Lower lobe of right lung (tissue), 2 donors: ENCODE results near the gene MAMSTR. TPM values are rescaled to one million over a fixed set of nuclear protein-coding genes. Genes with fewer than 3 reads are reported as not detected.
A peak's percentile ranks its signal among the peaks of the same experiment; 100 is the strongest.

Experiments used
- ATAC-seq, 2 donors: fragments of 200-7000 bp; cut with Tn5 transposase; one replicate each; pipeline ENCODE4 v1.9.1; 2020 to 2022; ENCODE audit warnings: mild to moderate bottlenecking in 2 of 2, moderate library complexity in 2 of 2
- DNase-seq: peaks from one replicate; pipeline ENCODE4 v3.0.0-alpha.2; 2020
- H3K27ac ChIP-seq: fragments of 200-600 bp; one replicate; pipeline ENCODE4 v1.8.0; 2022
- H3K27me3 ChIP-seq: fragments of 200-600 bp; one replicate; pipeline ENCODE4 v1.8.0; 2022; ENCODE audit warnings: low read depth
- H3K36me3 ChIP-seq: fragments of 200-600 bp; one replicate; pipeline ENCODE4 v1.8.0; 2022; ENCODE audit warnings: mild to moderate bottlenecking
- H3K4me1 ChIP-seq: fragments of 200-600 bp; one replicate; pipeline ENCODE4 v1.8.0; 2022
- H3K4me3 ChIP-seq: fragments of 200-600 bp; one replicate; pipeline ENCODE4 v1.8.0; 2022; ENCODE audit warnings: mild to moderate bottlenecking
- H3K9me3 ChIP-seq: fragments of 200-600 bp; one replicate; pipeline ENCODE4 v1.8.0; 2022
- CTCF ChIP-seq: fragments of 200-600 bp; IDR thresholded peaks from one replicate; pipeline ENCODE4 v1.8.0; 2022; ENCODE audit warnings: antibody characterized with exemption, mild to moderate bottlenecking
- intact Hi-C: fragments of 100-400 bp; cut with DNase I; formaldehyde crosslinking; loops from one replicate; pipeline ENCODE4 v1.11.0; 2022
- total RNA-seq: library from RNA; stranded (reverse); fragmentation: NEBNext Ultra II Directional; extraction: Animal tissue kit (Norgen Biotek cat#: 25700); gene quantifications from one replicate; pipeline ENCODE4 v1.2.1, GENCODE V29; 2021
- donor health status: DM: no; HTN: yes; CAD: no; lungs with severe emphysema.

Gene MAMSTR
- total RNA-seq, 1 donor from 2014 or later: 1.5 TPM

DNA sequence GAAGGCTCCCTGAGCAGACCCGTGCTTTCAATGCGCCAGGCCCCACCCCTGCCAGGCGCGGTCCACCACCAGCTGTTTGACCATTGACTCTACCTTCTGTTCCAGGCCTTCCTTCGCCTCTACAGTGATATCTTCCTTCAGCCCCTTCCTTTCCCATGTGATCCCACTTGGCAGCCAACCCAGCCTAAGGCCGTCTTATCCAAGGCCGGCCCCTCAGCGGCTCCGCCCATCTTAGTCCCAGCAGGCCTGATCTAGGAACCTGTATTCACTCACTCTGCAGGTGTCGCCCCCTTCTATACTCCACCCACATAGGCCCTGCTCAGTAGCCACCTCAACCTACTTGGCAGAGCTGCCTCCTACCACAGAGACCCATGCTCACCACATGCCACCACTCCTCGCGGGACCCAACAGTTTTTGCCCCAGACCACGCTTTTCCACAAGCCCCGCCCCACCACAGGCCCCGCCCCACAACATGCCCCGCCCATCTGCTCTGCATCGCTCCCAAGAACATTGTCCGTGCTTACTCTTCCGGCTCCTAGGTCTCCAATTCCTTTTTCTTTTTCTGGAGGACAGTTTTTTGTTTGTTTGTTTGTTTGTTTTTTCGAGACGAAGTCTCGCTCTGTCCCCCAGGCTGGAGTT lies 18.0 kb upstream of the MAMSTR start:
- peaks cover 8% of the 10 kb centered on the region for H3K27me3 ChIP-seq
- H3K9me3 ChIP-seq: no peaks in the 10 kb centered on the region
- ATAC-seq: no peak
- peaks cover 17% of the 10 kb centered on the region for H3K4me1 ChIP-seq
- H3K4me3 ChIP-seq: peak overlapping the region; percentile 67
- no peak overlapping the region for H3K27ac ChIP-seq
- DNase-seq: peak; percentile 52
- no peak for TF ChIP-seq CTCF
- intact Hi-C loops: no loop called here
- H3K36me3 ChIP-seq: peaks cover 6% of the 10 kb centered on the region

- H3K4me1 ChIP-seq: peaks cover 17% of the 10 kb centered on the region
- no peak for TF ChIP-seq CTCF
- no peak for ATAC-seq
- intact Hi-C loops: no loop called here
- H3K27me3 ChIP-seq: peaks cover 13% of the 10 kb centered on the region
- H3K27ac ChIP-seq: no peak overlapping the region
- H3K36me3 ChIP-seq: peaks cover 6% of the 10 kb centered on the region
- H3K9me3 ChIP-seq: no peaks in the 10 kb centered on the region
- DNase-seq: peak; percentile 57
- H3K4me3 ChIP-seq: peak overlapping the region; percentile 12
Observed at GRCh38 chr19:48735031-48735615, 15.6 kb upstream of the MAMSTR start.

GRCh38 chr19:48734625-48735024 lies 15.1 kb upstream of the MAMSTR start:
- no peak overlapping the region for H3K4me3 ChIP-seq
- H3K9me3 ChIP-seq: no peaks in the 10 kb centered on the region
- peaks cover 17% of the 10 kb centered on the region for H3K4me1 ChIP-seq
- DNase-seq (no peak), ATAC-seq (no peak)
- no peak for TF ChIP-seq CTCF
- peaks cover 9% of the 10 kb centered on the region for H3K27me3 ChIP-seq
- H3K27ac ChIP-seq: no peak overlapping the region
- H3K36me3 ChIP-seq: peaks cover 6% of the 10 kb centered on the region
- intact Hi-C loops: no loop called here

DNA sequence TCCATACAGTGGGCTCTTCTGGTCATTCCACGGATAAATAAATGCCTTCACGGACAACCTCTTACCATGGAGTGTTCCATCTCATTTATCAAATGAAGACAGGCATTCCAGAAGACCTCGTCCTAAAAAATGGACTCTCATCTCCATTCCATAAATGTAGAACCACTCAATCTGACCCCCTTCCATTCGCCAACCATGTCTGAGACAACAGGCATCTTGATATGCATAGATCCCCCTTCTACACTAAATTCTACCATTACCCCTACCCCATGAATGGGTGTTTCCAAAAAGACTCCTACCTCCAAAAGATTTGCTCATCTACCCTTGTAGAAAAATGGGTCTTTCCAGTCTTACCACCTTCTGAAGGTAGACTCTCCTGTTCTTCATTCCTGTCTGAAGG lies 11.9 kb upstream of the MAMSTR start:
- H3K9me3 ChIP-seq: no peaks in the 10 kb centered on the region
- peaks cover 11% of the 10 kb centered on the region for H3K36me3 ChIP-seq
- ATAC-seq (no peak), DNase-seq (no peak)
- no peaks in the 10 kb centered on the region for H3K4me1 ChIP-seq
- H3K27me3 ChIP-seq: peaks cover 6% of the 10 kb centered on the region
- no peak overlapping the region for H3K4me3 ChIP-seq
- intact Hi-C loops: no loop called here
- TF ChIP-seq CTCF: no peak
- H3K27ac ChIP-seq: no peak overlapping the region

DNA sequence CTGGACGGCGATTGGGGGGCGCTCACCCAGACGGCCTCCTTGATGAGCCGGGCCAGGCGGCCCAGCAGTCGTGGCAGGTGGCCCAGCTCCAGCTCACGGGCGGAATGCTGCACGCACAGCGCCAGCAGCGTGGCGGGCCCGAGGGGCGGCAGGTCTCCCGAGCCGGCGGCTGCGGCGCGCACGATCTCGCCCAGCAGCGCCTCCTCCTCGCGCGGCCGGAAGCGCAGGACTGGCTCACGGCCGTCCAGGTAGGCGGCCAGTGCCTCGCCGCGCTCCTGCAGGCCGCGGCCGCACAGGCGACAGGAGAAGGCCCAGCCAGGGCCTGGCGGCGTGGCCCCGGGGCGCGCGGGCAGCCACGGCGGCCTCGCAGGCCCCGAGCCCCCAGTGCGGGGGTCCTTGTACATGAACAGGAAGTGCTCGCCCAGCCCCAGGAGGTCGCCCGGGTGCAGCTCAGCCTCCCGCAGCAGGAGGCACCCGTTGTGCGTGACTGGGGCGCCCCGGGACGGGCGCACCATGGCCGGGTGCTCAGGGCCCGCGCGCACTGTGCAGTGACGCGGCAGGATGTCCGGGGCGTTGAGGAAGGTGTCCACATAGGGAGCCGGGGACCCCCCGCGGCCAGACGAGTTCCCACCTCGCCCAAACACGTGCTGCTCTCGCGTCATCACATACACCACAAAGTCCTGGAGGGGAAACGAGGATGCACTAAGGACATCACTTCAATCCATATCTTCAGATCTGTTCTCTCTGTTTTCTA lies 9.6 kb upstream of the MAMSTR start:
- H3K4me3 ChIP-seq: no peak overlapping the region

More for the DNA sequence above, 9.6 kb upstream of the MAMSTR start:
- Histone ChIP-seq H3K9me3 (no peaks in the 10 kb centered on the region), H3K36me3 (peaks cover 11% of the 10 kb centered on the region), H3K4me1 (peaks cover 23% of the 10 kb centered on the region), H3K27me3 (peaks cover 6% of the 10 kb centered on the region), H3K27ac (no peak overlapping the region)
- no peak for DNase-seq
- ATAC-seq: peak; percentile 3 to 12
- intact Hi-C loops: no loop called here
- no peak for TF ChIP-seq CTCF
